IPS-18a (cell line): Measurements from ENCODE around the gene USP28.

Experiments used
- H3K27ac ChIP-seq: one replicate; pipeline ENCODE4 v1.5.1; 2013; ENCODE audit warnings: low read length
- H3K27me3 ChIP-seq: one replicate; pipeline ENCODE4 v1.6.1; 2013; ENCODE audit warnings: mild to moderate bottlenecking, low read length; ENCODE audit not compliant: control insufficient read depth, insufficient read depth
- H3K36me3 ChIP-seq: one replicate; pipeline ENCODE4 v1.6.1; 2013; ENCODE audit warnings: low read depth, low read length; ENCODE audit not compliant: control insufficient read depth
- H3K4me1 ChIP-seq: one replicate; pipeline ENCODE4 v1.6.1; 2013; ENCODE audit warnings: low read depth, low read length; ENCODE audit not compliant: control insufficient read depth
- H3K4me3 ChIP-seq: one replicate; pipeline ENCODE4 v1.5.1; 2013; ENCODE audit warnings: low read length
- H3K9ac ChIP-seq: one replicate; pipeline ENCODE4 v1.6.1; 2013; ENCODE audit warnings: mild to moderate bottlenecking, low read length, moderate library complexity
- H3K9me3 ChIP-seq: one replicate; pipeline ENCODE4 v1.6.1; 2013; ENCODE audit warnings: low read depth, low read length; ENCODE audit not compliant: control insufficient read depth

Gene USP28

DNA sequence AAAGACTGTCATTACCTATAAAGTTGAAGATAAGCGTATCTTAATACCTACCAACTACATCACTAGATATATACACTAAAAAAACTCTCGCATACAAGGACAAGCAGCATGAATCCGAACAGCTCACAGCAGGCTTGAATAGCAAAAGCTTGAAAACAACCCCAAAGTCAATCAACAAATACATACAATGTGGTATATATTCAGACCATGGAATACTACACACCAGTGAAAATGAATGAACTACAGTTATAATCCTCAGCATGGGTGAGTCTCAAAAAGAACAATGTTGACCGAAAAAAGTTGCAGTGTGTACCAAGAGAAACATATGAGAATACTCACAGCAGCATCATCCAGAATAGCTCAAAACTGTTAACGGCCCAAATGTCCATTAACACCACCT lies 25.2 kb downstream of the USP28 start:
- Histone ChIP-seq H3K27ac (peak overlapping the region; percentile 54), H3K9me3 (no peaks in the 10 kb centered on the region), H3K9ac (peak overlapping the region; percentile 2), H3K4me1 (peaks cover 50% of the 10 kb centered on the region), H3K36me3 (peaks cover 22% of the 10 kb centered on the region), H3K4me3 (peak overlapping the region; percentile 2), H3K27me3 (no peaks in the 10 kb centered on the region)

DNA sequence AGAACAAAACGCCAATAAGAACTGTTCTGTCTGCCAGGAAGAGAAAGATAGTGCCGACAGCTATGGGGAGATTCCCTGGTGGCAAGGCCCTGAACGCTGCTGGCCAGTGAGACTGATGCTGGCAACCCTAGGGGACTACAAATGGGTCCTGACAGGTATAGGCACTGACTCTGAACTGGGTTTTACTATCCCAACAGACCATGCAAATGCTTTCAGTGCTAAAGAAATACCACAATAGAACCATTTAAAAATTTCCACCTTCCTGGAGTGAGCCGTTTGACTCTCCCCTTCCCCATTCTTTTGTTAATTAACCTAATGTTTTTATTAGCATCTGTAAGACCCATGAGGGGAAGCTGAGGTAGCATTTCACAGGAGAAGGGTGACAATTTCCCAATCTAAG lies 25.7 kb downstream of the USP28 start:
- H3K9ac ChIP-seq: peak overlapping the region; percentile 2
- H3K4me3 ChIP-seq: peak overlapping the region; percentile 2
- H3K27me3 ChIP-seq: no peaks in the 10 kb centered on the region
- H3K27ac ChIP-seq: peak overlapping the region; percentile 62
- H3K9me3 ChIP-seq: no peaks in the 10 kb centered on the region
- peaks cover 46% of the 10 kb centered on the region for H3K4me1 ChIP-seq
- H3K36me3 ChIP-seq: peaks cover 22% of the 10 kb centered on the region

DNA sequence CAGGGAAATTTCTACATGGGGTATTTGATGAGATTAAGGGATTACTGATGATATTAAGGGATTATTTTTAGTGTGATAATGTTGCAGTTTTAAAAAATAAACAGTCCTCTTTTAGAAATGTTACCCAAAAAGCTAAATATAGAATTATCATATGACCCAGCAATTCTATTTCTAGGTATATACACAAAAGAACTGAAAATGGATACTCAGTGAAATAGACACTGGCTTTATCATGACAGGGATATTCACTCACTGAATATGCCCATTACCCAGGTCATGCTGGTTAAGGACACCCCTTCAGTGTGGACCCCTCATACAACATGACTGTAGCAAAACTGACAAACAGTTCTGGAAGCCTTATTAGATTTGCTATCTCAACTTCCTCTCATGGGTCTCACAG lies 27.8 kb downstream of the USP28 start:
- Histone ChIP-seq H3K27me3 (no peaks in the 10 kb centered on the region), H3K9me3 (no peaks in the 10 kb centered on the region), H3K4me3 (no peak overlapping the region), H3K9ac (no peak overlapping the region), H3K27ac (peak overlapping the region; percentile 62), H3K36me3 (peaks cover 23% of the 10 kb centered on the region), H3K4me1 (peaks cover 39% of the 10 kb centered on the region)

DNA sequence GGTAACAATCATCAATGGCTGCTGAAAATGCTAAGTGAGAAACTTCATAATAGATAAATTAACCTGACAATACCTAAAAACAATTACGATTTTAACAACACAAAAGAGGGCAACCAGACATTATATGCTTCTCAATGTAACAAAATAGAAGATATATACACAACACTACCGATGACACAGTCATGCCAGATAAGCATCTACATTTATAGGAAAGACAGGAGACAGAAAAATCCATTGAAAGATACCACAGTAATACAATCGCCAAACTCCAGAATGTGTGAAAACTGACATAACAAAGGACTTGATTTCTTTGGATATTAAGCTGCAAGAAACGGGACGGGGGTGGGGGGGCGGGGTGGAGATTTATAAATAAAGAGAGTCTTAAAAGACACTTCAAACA lies 28.3 kb downstream of the USP28 start:
- peaks cover 19% of the 10 kb centered on the region for H3K36me3 ChIP-seq

DNA sequence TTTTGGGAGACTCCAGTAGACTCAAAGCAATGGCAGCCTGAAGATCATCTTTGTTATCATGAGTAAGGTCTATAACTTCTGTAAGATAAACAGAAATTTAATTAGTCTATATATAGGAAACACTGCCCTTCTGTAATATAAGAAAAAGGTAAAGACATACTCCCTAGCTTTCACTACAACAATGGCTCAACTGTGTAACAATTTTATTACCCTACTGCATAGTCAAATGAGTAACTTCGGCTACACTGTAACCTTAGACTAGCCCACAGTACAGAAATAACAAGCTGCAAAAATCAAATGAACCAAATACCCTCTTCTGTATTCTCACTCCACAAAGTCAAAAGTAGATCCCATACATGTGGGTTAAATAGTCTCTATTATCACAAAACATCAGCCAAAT lies 33.7 kb downstream of the USP28 start:
- no peak overlapping the region for H3K4me3 ChIP-seq
- H3K27me3 ChIP-seq: no peaks in the 10 kb centered on the region
- H3K9me3 ChIP-seq: no peaks in the 10 kb centered on the region
- no peak overlapping the region for H3K9ac ChIP-seq
- peaks cover 47% of the 10 kb centered on the region for H3K36me3 ChIP-seq
- no peaks in the 10 kb centered on the region for H3K4me1 ChIP-seq
- H3K27ac ChIP-seq: no peak overlapping the region

More for the DNA sequence above, 28.3 kb downstream of the USP28 start:
- H3K9me3 ChIP-seq: no peaks in the 10 kb centered on the region
- no peak overlapping the region for H3K27ac ChIP-seq
- peaks cover 39% of the 10 kb centered on the region for H3K4me1 ChIP-seq
- H3K27me3 ChIP-seq: no peaks in the 10 kb centered on the region
- H3K9ac ChIP-seq: no peak overlapping the region
- no peak overlapping the region for H3K4me3 ChIP-seq

DNA sequence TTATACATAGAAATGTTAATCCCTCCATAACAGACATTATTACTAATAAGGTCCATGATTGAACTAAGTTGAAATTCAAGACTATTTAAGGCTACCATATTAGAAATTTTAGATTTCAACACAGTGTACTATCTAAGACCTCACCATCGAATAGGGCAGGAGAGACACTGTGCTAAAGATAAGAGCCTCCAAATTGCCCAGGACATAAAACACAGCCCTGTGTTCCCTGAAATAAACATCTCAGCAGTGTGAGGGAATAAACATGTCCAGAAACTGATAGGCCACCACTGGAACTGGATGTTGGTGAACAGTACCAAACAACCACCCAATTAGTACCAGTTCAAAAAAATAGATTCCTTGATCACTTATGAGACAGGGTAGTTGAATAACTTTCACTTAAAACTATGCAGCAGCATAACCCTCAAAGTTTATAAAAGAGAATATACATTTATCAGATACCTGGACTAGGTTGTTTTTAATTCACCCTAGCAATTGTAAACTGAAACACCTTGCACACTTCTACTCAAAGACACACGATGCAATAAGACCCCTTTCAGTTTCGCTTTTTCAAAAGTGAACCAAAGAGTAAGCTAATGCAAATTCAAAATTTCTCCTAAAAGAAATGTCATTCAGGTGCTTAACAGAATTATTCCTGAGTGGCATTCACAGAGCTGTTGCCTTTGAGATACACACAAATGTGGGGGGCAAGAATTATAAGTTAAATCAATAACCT lies 34.3 kb downstream of the USP28 start:
- no peak overlapping the region for H3K27ac ChIP-seq
- H3K4me3 ChIP-seq: no peak overlapping the region
- H3K9me3 ChIP-seq: no peaks in the 10 kb centered on the region
- no peaks in the 10 kb centered on the region for H3K4me1 ChIP-seq
- no peaks in the 10 kb centered on the region for H3K27me3 ChIP-seq
- H3K36me3 ChIP-seq: peaks cover 47% of the 10 kb centered on the region
- H3K9ac ChIP-seq: no peak overlapping the region

DNA sequence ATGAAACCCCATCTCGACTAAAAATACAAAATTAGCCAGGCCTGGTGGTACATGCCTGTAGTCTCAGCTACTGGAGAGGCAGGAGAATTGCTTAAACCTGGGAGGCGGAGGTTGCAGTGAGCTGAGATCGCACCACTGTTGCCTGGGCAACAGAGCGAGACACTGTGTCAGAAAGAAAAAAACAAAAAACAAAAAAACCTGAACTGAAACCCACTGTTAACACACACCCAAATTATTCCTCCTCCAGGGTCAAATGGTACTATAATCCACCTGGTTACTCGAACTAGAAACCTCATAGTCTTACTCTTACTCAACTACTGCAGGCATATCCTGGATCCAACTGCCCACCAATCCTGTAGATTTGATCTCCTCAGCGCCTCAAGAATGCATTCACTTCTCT lies 35.5 kb downstream of the USP28 start:
- peaks cover 47% of the 10 kb centered on the region for H3K36me3 ChIP-seq
- no peak overlapping the region for H3K4me3 ChIP-seq
- no peaks in the 10 kb centered on the region for H3K4me1 ChIP-seq
- no peaks in the 10 kb centered on the region for H3K9me3 ChIP-seq
- H3K9ac ChIP-seq: no peak overlapping the region
- no peaks in the 10 kb centered on the region for H3K27me3 ChIP-seq
- no peak overlapping the region for H3K27ac ChIP-seq

DNA sequence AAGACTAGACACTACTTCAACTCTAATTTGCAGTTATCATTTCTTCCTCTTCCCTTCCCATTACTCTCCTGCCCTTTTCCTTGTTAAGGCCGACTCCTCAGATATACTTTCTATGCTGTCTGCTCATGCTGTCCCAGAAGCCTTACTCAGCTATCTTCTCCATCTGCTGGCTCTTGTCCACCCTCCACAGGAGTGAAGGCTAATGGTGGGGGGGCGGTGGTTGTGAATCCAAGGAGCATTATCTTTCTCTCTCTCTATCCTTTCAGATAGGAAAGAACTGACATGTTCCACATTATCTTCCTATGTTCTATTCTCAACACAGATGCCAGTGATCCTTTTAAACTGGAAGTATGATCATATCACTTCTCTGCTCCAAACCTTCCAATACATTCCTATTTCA lies 37.4 kb downstream of the USP28 start:
- no peak overlapping the region for H3K9ac ChIP-seq
- no peaks in the 10 kb centered on the region for H3K4me1 ChIP-seq
- peaks cover 57% of the 10 kb centered on the region for H3K36me3 ChIP-seq
- no peak overlapping the region for H3K4me3 ChIP-seq
- H3K27ac ChIP-seq: no peak overlapping the region
- H3K9me3 ChIP-seq: no peaks in the 10 kb centered on the region
- no peaks in the 10 kb centered on the region for H3K27me3 ChIP-seq

DNA sequence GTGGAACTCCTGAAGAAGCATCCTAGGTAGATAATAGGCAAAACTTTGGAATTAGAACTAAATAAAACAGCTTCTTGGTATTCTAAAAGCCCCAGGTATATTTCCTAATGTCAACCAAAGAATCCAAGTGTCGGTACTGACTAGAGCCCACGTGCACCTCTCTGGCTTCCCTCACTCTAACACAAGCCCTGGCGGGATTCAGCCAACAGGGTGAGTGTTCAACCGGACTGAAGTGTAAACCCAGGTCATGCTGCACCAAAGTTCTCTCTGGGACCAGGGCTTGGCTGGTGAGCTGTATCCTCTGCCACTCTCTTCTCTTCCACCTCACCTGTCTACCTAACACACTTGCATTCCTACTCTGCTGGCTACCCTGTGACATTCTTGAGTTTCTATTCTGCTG lies 40.1 kb downstream of the USP28 start:
- Histone ChIP-seq H3K4me3 (no peak overlapping the region), H3K4me1 (no peaks in the 10 kb centered on the region), H3K9ac (no peak overlapping the region), H3K27me3 (no peaks in the 10 kb centered on the region), H3K9me3 (no peaks in the 10 kb centered on the region), H3K27ac (no peak overlapping the region), H3K36me3 (peaks cover 67% of the 10 kb centered on the region)

DNA sequence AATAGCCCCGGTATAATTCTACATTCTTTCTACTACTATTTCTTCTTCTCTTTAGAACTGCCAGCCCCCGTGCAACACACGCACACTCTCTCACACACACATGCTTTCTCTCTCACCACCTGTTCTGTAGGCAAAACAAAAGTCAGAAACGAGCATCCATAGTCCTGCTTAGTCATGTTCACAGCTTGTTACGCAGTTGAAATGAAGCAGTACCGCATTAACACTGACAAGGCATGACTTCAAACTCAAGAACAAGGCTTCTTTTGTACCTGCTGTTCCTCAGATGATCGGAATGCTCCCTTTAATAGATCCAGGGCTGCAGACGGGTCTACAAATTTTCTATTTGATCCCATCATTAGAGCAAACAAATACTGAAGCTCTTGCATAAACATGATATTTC lies 42.2 kb downstream of the USP28 start:
- H3K36me3 ChIP-seq: peaks cover 71% of the 10 kb centered on the region
- H3K9ac ChIP-seq: no peak overlapping the region
- no peaks in the 10 kb centered on the region for H3K27me3 ChIP-seq
- H3K4me3 ChIP-seq: no peak overlapping the region
- no peaks in the 10 kb centered on the region for H3K9me3 ChIP-seq
- H3K4me1 ChIP-seq: no peaks in the 10 kb centered on the region
- H3K27ac ChIP-seq: no peak overlapping the region

DNA sequence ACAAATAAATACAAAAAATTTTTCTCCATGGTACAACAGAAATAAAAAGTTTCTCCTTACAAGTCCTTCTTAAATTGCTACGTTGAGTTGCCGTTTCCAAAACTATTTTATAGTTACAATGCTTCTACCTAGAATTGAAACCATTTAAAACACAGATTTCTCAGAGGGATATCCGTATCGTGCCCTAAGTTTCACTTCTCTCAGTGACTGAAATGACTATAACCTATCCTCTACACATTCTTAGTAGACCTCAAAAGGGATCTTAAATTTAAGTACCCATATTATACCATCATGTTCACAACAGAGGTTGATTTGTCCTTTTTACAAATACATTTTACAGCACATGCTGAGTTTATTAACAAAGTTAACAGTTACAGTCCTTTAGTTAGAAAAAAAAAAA lies 44.1 kb downstream of the USP28 start:
- peaks cover 72% of the 10 kb centered on the region for H3K36me3 ChIP-seq
- H3K4me1 ChIP-seq: no peaks in the 10 kb centered on the region

DNA sequence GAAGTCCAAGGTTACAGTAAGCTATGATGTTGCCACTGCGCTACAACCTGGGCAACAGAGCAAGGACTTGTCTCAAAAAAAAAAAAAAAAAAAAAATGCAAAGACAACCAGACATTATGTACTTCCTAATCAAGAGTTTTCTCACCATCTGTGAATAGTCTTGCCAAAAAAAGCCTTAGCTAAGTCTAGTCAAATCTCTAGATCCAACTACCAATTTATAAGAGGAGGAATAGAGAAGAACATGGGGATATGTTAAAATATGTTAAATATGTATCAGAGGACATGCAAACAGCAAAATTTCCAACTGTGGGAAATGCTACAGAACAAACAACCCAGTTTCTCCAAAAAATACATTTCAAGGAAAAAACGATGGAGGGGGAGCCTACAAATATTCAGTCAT lies 45.6 kb downstream of the USP28 start:
- H3K27me3 ChIP-seq: no peaks in the 10 kb centered on the region
- H3K27ac ChIP-seq: no peak overlapping the region
- H3K4me3 ChIP-seq: no peak overlapping the region
- peaks cover 85% of the 10 kb centered on the region for H3K36me3 ChIP-seq
- no peak overlapping the region for H3K9ac ChIP-seq
- H3K9me3 ChIP-seq: no peaks in the 10 kb centered on the region
- no peaks in the 10 kb centered on the region for H3K4me1 ChIP-seq

More for the DNA sequence above, 44.1 kb downstream of the USP28 start:
- Histone ChIP-seq H3K9ac (no peak overlapping the region), H3K9me3 (no peaks in the 10 kb centered on the region), H3K4me3 (no peak overlapping the region), H3K27me3 (no peaks in the 10 kb centered on the region), H3K27ac (no peak overlapping the region)
